ENCODE measurements around the gene SLC5A6. TPM values are rescaled to one million over a fixed set of nuclear protein-coding genes. Genes with fewer than 3 reads are reported as not detected.

SLC5A6 gene
- total RNA-seq = 27.7 TPM

GRCh38 chr2:27211943-27212625, at the start of gene SLC5A6, which contains the start of gene ATRAID:
Gene SLC5A6, minus strand, starts transcription at chr2:27212268. Its CDS starts 4,618 bp downstream, at chr2:27207650.
Gene ATRAID, plus strand, starts transcription at chr2:27212041. Its CDS starts 328 bp downstream, at chr2:27212369.

GRCh38 chr2:27217173-27218121, 5.4 kb upstream of the SLC5A6 start, which contains the start of gene CAD:
Gene CAD, plus strand, starts transcription at chr2:27217369. Its CDS starts 183 bp downstream, at chr2:27217552.

Other genes starting within 250 kb of the SLC5A6 start
- gene MAPRE3, start 241.6 kb downstream of the SLC5A6 start, total RNA-seq = 39.9 TPM
- 14.5 TPM for gene TMEM214, start 179.3 kb downstream of the SLC5A6 start, total RNA-seq
- gene AGBL5, start 160.6 kb downstream of the SLC5A6 start, total RNA-seq = 28.6 TPM
- 158 TPM for gene OST4, start 140.6 kb downstream of the SLC5A6 start, total RNA-seq
- gene EMILIN1, start 133.7 kb downstream of the SLC5A6 start, total RNA-seq = 6.2 TPM
- 8.8 TPM for gene KHK, start 125.5 kb downstream of the SLC5A6 start, total RNA-seq
- 28.8 TPM for gene CGREF1, start 93.1 kb downstream of the SLC5A6 start, total RNA-seq
- gene ABHD1, start 88.5 kb downstream of the SLC5A6 start, total RNA-seq = 0.46 TPM
- 24.7 TPM for gene PREB, start 77.6 kb downstream of the SLC5A6 start, total RNA-seq
- not detected for gene PRR30, start 72.9 kb downstream of the SLC5A6 start, total RNA-seq
- gene TCF23, start 63.3 kb downstream of the SLC5A6 start, total RNA-seq = not detected
- 57.7 TPM for gene ATRAID, start 227 bp downstream of the SLC5A6 start, total RNA-seq
- gene CAD, start 5.1 kb upstream of the SLC5A6 start, total RNA-seq = 27.2 TPM
- 2.1 TPM for gene SLC30A3, start 50.8 kb upstream of the SLC5A6 start, total RNA-seq
- 0.23 TPM for gene DNAJC5G, start 63.2 kb upstream of the SLC5A6 start, total RNA-seq
- not detected for gene TRIM54, start 70.2 kb upstream of the SLC5A6 start, total RNA-seq
- gene UCN, start 96.2 kb upstream of the SLC5A6 start, total RNA-seq = 0.92 TPM
- 45.7 TPM for gene MPV17, start 110.8 kb upstream of the SLC5A6 start, total RNA-seq
- gene GTF3C2, start 144.5 kb upstream of the SLC5A6 start, total RNA-seq = 32.3 TPM
- 23.8 TPM for gene EIF2B4, start 158.1 kb upstream of the SLC5A6 start, total RNA-seq
- 66.0 TPM for gene SNX17, start 158.3 kb upstream of the SLC5A6 start, total RNA-seq
- gene ZNF513, start 168.5 kb upstream of the SLC5A6 start, total RNA-seq = 14.1 TPM
- gene PPM1G, start 197.3 kb upstream of the SLC5A6 start, total RNA-seq = 67.1 TPM
- 78.2 TPM for gene NRBP1, start 216.4 kb upstream of the SLC5A6 start, total RNA-seq
- 0.46 TPM for gene KRTCAP3, start 230.1 kb upstream of the SLC5A6 start, total RNA-seq

Data from diencephalon (tissue), 1 donor.